Fibroblast of lung (primary cell): ENCODE results near the gene PAM.

Experiments
- CTCF ChIP-seq, 2 donors: IDR thresholded peaks in 1 of 2; conservative IDR thresholded peaks in 1 of 2; 1 replicate in 1 of 2; 2 replicates in 1 of 2; pipeline ENCODE4 v1.5.1; 2011 to 2012; ENCODE audit warnings: low read length in 2 of 2, control low read depth in 1 of 2, inconsistent platforms in 1 of 2, low read depth in 1 of 2, mild to moderate bottlenecking in 1 of 2
- EZH2 ChIP-seq: IDR thresholded peaks from 2 replicates; pipeline ENCODE4 v1.5.1; 2012; ENCODE audit warnings: low read length, control low read depth, mild to moderate bottlenecking; ENCODE audit errors: missing control alignments

- TF ChIP-seq CTCF (conservative IDR thresholded peaks at IDR 0.05 in 1 of 2, IDR thresholded peaks at IDR 0.05 in 1 of 2; ENCODE audit: low read depth in 1 of 2, low read length in 2 of 2) (no peak), EZH2 (no peak)
Measured at GRCh38 chr5:102888483-102888882, 133.4 kb downstream of the PAM start.
